Tongue (tissue), 2 donors: Measurements from ENCODE around the gene INPP5J. TPM values are rescaled to one million over a fixed set of nuclear protein-coding genes. Genes with fewer than 3 reads are reported as not detected.
"Not testable (repeated sequence)": the region's sequence is repeated elsewhere in the genome, so short reads cannot be mapped to it uniquely, and the experiment has no call there.

Source experiments
- DNase-seq: peaks from one replicate; pipeline ENCODE4 v3.0.0-alpha.2; 2015
- total RNA-seq: library from RNA; depleted of rRNA; stranded (reverse); fragments of >200 nt; gene quantifications from one replicate; pipeline ENCODE4 v1.2.3, GENCODE V29; 2014

INPP5J gene, protein sequence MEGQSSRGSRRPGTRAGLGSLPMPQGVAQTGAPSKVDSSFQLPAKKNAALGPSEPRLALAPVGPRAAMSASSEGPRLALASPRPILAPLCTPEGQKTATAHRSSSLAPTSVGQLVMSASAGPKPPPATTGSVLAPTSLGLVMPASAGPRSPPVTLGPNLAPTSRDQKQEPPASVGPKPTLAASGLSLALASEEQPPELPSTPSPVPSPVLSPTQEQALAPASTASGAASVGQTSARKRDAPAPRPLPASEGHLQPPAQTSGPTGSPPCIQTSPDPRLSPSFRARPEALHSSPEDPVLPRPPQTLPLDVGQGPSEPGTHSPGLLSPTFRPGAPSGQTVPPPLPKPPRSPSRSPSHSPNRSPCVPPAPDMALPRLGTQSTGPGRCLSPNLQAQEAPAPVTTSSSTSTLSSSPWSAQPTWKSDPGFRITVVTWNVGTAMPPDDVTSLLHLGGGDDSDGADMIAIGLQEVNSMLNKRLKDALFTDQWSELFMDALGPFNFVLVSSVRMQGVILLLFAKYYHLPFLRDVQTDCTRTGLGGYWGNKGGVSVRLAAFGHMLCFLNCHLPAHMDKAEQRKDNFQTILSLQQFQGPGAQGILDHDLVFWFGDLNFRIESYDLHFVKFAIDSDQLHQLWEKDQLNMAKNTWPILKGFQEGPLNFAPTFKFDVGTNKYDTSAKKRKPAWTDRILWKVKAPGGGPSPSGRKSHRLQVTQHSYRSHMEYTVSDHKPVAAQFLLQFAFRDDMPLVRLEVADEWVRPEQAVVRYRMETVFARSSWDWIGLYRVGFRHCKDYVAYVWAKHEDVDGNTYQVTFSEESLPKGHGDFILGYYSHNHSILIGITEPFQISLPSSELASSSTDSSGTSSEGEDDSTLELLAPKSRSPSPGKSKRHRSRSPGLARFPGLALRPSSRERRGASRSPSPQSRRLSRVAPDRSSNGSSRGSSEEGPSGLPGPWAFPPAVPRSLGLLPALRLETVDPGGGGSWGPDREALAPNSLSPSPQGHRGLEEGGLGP
- total RNA-seq = 3.5 TPM

DNA sequence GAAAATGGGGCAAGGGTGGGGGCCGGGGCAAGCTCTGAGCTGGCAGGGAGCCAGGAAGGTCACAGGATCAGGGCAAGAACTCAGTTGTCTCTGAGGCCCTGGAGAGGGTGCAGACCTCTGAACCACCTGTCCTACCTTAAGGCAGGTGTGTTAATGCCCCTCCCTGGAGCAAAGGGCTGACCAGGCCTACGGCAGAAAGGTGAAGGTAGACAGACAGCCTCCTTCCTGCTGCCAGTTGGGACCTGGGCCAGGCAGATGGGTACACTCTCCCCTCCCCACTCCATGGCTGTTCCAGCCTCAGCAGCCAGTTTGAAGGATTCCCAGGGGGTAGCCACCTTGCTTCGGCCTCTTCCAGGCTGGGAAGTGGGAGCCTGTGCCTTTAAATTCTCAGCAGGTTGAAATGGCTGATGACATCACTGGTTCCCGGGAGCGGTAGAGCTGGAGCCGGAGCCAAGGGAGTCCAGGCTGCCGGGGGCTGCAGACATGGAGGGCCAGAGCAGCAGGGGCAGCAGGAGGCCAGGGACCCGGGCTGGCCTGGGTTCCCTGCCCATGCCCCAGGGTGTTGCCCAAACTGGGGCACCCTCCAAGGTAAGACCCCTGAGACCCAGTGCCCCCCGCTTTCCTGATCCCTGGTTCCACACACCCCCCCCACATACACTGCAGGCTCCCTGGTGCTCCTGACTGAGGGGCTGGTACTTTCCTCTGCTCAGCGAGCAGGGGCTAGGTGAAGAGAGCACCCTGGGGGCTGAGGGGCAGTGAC lies at the start of gene INPP5J:
TSS of gene INPP5J (plus strand) at position 435 of the 760 bp plus-strand sequence. CDS start at position 484, 49 bp downstream.
- peak; percentile 73 for DNase-seq

DNA sequence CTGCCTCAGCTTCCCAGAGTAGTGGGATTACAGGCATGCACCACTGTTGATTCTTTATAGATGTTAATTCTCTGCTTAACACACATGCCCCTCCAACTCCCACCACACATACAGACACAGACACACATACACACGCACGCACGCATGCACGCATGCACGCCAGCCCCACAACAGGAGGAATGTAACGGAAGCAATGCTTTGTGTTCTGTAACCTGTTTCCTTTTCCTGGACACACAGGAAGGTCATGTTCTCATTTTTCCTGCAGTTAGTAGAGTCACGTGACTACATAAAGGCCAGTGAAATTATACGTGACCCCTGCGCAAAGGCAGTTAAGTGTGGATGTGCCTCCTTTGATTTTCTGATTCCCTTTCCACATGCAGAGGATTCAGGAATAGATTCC lies 49.6 kb upstream of the INPP5J start:
- DNase-seq = not testable (repeated sequence)

DNA sequence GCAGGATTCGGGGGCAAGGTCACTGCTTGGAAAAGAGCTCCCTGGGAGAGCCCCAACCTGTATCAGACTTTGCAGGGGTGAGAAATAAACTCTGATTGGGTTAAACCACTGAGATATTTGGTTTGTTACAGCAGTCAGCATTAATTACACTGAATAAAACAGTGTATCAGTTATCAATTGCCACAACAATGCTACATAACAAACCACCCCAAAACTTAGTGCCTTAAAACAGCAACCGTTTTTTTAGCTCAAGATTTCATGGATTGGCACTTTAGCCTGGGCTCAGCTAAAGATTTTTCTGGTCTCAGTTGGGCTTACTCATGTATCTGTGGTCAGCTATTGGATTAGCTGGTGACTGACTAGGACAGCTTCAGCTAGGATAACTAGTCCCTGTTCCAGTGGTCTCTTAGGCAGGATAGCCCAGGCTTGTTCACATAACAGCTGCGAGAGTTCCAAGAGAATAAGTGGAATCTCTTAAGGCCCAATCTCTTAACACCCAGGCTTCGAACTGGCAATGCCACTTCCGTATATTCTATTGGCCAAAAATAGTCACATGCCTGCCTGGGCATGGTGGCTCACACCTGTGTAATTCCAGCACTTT lies 49.1 kb upstream of the INPP5J start:
- not testable (repeated sequence) for DNase-seq

DNA sequence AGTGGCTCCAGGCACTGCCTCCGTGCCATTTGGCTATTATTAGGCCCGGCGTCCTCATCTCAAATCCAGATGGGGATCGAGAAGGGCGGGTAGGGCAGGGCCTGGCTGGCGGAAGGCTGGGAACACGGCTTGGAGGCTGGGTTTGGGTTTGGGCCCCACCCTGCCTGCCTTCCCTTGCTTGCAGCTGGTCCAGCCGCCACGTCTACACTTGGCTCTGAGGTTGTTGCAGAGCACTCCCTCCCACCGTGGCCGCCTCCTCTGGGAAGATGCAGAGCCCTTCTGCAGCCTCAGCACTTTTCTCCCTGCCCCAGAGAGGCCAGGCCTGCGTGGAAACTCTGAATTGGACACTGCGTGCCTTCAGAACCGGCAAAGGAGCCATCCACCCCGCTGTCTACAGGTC lies 46.8 kb upstream of the INPP5J start:
- DNase-seq = peak; percentile 93

DNA sequence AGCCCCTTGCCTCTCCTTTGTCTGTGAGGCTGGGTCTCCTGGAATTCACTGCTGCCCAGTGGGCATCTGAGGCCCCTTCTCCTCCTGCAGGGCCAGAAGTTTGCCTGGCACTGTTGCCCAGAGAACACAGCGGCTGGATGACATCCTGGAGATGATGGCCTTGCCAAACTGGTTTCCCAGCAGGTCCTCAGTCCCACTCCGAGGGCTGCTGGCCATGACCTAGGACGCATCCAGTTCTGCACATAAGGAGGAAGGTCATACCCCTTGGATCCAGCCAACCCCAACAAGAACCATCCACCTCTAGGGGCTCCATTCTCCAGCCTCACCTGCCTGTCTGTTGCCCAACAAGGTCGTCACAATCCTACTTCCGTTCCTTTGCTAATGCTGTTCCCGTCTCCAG lies 45.1 kb upstream of the INPP5J start:
- DNase-seq = no peak

DNA sequence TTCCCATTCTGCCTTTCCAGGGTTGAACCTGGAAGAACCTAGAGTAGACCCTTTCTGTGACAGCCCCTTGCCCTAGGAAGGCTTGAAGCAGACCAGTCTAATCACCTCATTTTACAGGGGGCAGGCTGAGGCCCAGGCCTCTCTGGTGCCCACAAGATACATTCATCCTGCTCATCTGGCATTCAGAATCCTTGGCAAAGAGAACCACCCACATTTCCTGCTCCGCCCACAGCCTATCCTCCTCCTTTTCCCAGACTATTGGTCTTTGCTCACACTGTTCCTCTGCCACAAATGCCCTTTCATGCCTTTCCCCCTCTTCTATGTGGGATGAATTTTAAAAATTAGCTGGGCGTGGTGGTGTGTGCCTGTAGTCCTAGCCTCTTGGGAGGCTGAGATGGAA lies 44.4 kb upstream of the INPP5J start:
- DNase-seq = not testable (repeated sequence)

DNA sequence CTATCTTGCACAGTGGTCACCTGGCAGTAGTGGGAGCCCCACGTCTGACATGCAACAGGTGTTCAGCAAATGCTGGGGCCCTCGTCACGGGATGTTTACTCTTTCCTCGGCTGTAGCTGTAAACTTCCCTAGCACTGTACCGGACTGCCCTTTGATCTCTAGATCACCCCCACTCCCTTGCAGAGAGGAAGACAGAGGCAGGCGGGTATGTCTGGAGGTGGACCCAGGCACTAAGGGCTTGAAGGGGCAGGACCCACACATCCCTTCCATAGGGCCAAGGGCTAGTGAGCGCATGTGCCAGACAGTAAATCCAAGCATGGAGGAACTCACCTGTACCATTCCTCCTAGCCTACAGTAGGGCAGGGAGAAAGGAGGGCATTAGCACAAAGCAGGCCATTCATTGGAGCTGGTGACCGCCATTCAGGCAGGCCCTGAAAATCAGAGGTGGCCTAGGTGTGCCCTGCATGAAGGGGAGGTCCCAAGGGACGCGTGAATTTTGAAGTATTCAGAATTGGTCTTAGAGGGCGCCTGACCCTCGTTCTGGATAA lies 43.6 kb upstream of the INPP5J start:
- DNase-seq = no peak

DNA sequence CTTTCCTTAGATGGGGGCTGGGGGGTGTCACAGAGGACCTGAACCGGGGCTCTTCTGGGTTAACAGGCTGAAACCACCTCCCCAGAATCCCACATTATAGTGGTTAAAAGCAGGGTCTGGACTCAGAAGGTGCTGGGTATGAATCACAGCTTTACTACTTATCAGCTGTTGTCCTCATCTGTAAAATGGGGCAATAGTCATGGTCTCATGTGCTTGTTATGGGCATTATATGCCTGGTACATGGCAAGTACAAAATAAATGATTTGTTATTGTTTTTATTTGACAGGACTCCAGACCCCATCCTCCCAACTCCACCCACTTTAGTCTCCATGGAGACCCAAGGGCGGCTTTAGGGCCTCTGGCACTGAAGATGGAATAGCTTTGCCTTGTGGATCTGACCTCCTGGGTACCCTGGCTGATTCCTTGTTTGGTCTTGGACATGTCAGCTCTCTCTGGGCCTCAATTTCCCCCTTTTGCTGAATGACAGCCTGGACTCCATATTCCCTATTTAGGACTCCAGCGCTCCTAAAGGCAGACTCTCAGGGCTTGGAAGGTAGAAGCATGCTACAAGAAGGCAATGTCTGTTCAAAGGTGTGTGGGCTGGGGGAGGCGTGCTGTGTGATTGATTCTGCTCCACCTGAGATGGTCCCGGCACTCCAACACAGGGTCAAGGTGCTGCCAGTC lies 42.5 kb upstream of the INPP5J start:
- peak; percentile 40 for DNase-seq

DNA sequence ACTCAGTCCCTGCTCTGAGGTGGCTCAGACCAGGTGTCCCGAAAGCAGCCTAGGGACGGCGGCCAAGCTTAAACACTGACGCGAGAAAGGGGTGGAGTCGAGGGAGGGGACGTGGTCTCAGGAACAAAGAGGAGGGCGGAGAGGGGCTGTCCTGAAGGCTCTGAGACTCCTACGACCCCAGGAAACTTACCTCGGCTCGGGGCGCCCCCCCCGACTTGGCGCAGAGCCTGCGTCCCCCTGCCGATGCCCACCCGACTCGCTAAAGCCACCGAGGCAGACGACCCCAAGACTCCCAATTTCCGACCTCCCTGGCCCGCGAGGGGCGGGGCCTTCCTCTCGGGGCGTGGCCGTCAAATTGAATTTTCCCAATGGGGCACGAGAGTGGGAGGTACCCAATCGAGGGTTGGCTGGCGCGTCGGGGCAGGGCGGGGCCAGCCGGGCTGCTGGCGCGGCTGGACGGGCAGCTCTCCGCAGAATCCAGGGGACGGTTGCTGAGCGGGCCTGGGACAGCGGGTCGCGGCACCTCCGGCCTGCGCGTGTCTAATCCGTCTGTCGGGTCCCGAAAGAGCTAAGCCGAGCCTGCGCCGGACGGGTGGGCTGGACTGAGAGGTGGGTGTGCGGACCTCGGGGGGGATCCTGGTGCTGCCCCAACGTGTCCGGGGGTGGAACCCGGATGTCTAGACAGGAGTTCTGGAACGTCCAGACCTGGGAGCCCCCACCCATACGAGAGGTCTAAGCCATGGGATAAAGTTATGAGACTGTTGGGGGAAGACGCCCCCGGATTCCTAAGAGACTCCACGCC lies 41.7 kb upstream of the INPP5J start, which contains the start of gene SMTN:
TSS of gene SMTN (plus strand) at position 471 of the 802 bp plus-strand sequence. CDS start 1,941 bp downstream, outside the sequence.
- DNase-seq = peak; percentile 98

DNA sequence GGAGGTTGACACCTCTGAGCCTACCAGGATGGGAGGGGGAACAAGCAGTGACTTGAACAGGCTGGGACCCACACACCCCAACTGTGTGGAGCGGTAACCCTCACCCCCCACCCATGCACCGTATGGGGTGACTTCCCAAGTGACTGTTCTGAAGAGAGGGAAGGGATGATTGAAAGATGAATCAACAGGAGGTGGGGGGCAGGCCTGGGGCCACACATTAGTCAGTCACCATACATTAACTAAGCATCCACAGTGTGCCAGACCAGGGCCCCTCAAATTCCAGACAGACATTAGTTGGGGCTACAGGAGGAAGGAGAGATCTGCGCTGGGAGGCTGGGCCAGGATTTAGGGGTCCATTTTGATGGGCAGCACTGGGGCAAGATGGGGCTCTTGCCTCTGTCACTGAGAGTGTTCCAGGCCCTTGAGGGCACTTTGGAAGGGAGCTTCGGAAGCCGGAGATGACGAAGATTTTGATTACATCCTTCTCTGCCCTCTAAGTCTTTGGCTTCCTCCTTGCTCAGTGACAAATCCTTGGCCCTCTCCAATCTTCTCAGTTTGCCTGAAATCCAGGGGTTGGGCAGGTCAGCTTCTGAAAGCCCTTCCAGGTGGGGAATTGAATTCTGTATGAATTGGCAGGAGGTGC lies 40.7 kb upstream of the INPP5J start:
- no peak for DNase-seq

DNA sequence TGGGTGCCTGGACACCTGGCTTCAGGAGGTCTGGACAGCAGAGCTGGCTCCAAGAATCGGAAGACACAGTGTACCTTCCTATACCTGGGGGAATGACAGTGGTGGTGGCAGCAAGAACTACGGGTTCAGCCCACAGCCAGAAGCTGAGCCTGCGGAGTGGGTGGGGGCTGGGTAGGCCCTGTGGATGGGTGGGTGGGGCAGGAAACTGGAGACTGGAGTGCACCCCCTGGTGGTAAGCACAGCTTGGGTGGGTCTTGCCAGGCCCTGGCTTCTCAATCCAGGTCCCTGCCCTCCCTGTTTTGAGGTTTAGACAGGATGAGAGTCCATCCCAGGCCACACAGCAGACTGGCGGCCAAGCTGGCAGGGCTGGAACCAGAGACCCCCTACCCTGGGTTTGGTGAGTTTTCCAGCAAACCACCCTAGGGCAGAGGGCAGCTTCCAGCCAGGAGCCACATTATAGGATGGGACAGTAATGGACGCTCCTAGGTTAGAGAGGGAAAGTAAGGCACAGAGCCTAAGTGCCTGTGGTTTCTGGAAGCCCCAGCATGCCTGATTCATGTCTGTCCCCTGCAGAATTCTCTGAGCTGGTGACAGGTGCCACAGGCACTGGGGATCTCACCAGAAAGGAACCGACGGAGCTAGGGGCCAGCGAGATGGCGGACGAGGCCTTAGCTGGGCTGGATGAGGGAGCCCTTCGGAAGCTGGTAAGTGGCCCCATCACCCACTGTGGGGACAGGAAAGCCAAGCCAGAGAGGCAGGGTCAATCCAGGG lies 40.0 kb upstream of the INPP5J start:
- DNase-seq = no peak

DNA sequence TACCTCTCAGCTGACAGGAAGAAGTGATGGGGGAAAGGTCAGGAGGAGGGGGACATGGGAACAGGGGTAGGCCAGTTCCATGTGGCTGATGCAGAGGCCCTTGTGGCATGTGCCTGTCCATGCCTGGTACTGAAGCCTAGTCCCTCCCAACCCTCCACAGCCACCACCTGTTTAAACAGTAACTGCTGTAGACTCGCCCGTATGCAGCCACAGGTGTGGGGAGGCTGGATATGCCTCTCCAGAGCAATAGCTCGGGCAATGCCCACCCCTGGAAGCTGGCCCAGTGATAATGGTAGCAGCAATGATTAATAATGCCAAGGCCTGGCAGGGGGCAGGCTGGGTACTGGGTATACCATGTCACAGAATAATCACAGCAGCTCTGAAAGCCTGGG lies 39.4 kb upstream of the INPP5J start:
- no peak for DNase-seq

DNA sequence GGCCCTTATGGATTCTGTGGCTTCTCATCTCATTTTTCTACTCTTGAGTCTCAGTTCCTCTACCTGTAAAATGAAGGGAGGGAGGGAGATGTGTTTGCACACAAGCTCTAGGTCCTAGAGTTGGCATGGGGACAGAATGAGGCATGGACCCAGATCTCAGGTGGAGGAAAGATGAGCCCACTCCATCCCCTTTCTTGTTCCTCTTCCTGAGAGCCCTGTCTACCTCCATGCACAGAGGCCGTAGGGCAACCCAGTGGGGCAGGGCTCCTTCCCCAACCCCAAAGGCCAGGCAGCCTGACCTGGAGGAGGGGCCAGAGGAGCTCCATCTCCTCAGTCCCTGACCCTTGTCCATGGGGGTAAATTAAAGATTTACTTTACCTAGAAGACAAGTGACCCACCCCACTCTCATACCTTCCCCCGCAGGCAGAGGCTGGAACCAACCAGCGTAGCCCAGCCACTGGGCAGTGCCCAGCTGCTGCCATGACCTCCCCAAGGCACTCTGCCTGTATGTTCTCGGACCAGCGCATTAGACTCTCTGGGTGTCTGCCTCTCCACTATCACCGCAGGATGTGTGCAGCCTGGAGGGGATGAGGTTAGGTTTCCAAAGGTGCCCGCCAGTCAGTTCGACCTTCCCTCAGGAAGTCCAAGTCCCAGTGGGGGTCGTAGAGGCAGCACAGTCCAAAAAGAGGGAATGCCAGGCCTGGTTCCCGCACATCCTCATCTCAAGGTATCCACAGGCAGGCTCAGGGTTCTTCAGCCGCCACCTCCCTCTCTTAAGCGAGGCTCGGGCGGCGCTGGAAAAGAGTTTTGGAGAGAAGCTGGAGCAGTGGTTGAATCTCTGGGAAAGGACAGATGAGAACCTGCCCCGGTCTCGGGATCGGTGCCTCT lies 38.6 kb upstream of the INPP5J start:
- no peak for DNase-seq

DNA sequence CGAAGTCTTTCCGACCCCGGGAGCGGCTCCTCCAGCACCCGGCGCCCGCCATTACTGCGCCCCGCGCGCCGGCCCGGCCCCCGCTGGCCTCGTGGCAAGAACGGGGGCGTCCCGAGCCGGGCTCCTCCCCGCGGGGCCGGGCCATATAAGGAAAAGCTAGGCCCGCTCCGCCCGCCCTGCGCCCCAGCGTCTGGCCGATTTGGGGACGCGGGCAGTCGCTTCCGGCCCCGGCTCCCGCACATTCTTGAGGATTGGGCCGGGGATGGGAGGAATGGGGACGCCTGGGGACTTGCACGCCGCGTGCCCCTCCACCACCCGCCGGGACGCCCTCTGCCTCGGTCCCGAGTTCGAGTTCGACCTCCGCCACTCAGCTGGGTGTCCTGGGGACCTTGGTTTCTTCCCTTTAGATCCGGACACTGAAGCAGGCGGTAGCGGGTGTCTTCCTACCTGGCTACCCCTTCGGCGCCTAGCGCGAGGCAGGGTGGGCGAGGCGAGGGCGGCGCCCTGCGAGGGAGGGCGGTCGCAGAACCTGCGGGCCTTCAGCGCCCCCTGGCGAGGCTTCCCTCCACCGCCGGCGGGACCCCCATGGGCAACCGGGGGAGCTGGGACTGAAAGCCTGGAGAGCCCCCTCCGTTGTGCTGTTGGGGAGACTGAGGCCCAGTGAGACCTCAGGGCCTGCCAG lies 37.8 kb upstream of the INPP5J start:
- peak; percentile 93 for DNase-seq

DNA sequence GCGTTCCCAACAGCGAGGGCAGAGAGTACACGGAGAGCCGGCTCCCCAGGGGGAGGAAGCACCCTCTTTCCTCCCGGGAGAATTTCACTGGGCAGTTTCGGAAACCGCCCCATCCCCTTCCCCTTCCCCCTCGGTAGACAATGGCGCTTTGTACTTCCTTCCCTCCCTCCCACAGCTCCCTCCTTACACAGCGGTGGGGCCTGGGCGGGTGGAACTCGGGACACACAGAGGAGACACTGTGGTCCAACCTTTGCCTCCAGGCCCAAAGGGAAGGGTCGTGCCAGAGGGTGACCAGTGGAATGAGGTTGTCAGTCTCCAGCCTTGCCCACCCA lies 37.3 kb upstream of the INPP5J start:
- no peak for DNase-seq

DNA sequence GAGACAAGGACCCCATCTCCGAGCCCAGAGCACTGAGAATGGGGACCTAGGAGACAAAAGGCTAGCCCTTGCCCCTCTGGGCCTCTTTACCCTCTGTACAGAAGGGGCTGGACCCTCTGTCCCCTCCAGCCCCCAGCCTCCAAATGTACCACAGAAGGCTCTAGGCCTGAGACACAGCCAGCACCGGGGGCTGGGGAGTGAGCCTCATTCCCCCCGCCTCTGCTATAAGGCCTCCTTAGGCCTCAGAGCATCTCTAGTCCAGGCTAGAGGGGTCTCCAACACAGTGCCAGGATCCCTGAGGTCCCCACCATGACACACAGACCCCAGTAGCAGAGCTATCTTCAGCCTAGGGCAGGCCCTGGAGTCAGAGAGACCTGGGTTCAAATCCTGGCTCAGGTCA lies 36.8 kb upstream of the INPP5J start:
- no peak for DNase-seq
